Measurements from ENCODE around the gene CPA5.

The CPA5 gene

GRCh38 chr7:130332259-130333053, 12.2 kb upstream of the CPA5 start:
- no peak for DNase-seq

GRCh38 chr7:130333832-130334231, 10.8 kb upstream of the CPA5 start:
- DNase-seq, result no peak

- DNase-seq, result no peak
These were observed 10.3 kb upstream of the CPA5 start for GRCh38 chr7:130334274-130334673.

GRCh38 chr7:130337410-130337971, 7.1 kb upstream of the CPA5 start:
- DNase-seq, result no peak

- DNase-seq, result no peak
These were observed 6.4 kb upstream of the CPA5 start for GRCh38 chr7:130338233-130338632.

GRCh38 chr7:130341882-130342281, 2.7 kb upstream of the CPA5 start:
- DNase-seq, result no peak

GRCh38 chr7:130342701-130343380, 1.8 kb upstream of the CPA5 start:
- DNase-seq, result no peak

GRCh38 chr7:130345136-130345535, 520 bp downstream of the CPA5 start:
- DNase-seq, result no peak

- no peak for DNase-seq
These were observed 1.1 kb downstream of the CPA5 start for GRCh38 chr7:130345725-130346124.

- DNase-seq, result no peak
These were observed 1.7 kb downstream of the CPA5 start for GRCh38 chr7:130346177-130346905.

- DNase-seq, result no peak
These were observed 2.3 kb downstream of the CPA5 start for GRCh38 chr7:130346941-130347340.

GRCh38 chr7:130349911-130350782, 5.5 kb downstream of the CPA5 start:
- no peak for DNase-seq

GRCh38 chr7:130350945-130351790, 6.6 kb downstream of the CPA5 start:
- no peak for DNase-seq

- no peak for DNase-seq
These were observed 7.1 kb downstream of the CPA5 start for GRCh38 chr7:130351791-130352090.

- DNase-seq, result no peak
These were observed 7.8 kb downstream of the CPA5 start for GRCh38 chr7:130352194-130353074.

GRCh38 chr7:130353196-130353595, 8.6 kb downstream of the CPA5 start:
- DNase-seq, result no peak

GRCh38 chr7:130356121-130356875, 11.7 kb downstream of the CPA5 start:
- DNase-seq, result no peak

GRCh38 chr7:130356876-130357611, 12.4 kb downstream of the CPA5 start:
- DNase-seq, result no peak

GRCh38 chr7:130358471-130358870, 13.9 kb downstream of the CPA5 start:
- DNase-seq, result no peak
